Measurements from ENCODE around the gene ZBTB39.

DNA sequence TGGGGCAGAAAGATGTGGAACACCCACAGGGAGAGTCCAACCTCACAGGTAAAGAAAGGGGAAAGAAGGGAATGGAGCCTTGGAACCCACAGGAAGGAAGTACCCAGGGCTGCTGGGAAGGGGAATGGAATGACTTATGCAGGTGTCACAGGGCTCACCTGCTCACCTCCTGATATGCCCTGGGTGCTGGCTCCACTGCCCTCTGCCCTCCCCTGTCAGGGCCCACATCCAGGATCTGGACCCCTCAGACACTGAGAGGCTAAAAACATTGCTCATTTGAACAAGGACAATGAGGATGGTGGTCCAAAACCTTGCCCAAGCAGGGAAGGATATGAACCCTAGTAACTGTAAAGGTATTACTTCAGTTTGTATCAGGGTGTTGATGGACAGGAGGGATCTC lies 19.3 kb downstream of the ZBTB39 start:
- TF ChIP-seq, protein P1, sequence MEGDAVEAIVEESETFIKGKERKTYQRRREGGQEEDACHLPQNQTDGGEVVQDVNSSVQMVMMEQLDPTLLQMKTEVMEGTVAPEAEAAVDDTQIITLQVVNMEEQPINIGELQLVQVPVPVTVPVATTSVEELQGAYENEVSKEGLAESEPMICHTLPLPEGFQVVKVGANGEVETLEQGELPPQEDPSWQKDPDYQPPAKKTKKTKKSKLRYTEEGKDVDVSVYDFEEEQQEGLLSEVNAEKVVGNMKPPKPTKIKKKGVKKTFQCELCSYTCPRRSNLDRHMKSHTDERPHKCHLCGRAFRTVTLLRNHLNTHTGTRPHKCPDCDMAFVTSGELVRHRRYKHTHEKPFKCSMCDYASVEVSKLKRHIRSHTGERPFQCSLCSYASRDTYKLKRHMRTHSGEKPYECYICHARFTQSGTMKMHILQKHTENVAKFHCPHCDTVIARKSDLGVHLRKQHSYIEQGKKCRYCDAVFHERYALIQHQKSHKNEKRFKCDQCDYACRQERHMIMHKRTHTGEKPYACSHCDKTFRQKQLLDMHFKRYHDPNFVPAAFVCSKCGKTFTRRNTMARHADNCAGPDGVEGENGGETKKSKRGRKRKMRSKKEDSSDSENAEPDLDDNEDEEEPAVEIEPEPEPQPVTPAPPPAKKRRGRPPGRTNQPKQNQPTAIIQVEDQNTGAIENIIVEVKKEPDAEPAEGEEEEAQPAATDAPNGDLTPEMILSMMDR (IDR thresholded peaks at IDR 0.05; ENCODE audit: low read depth, low read length), result no peak
- TF ChIP-seq POLR2A (IDR thresholded peaks at IDR 0.05; ENCODE audit: extremely low read depth, insufficient read length), result no peak
- TF ChIP-seq, protein P2, sequence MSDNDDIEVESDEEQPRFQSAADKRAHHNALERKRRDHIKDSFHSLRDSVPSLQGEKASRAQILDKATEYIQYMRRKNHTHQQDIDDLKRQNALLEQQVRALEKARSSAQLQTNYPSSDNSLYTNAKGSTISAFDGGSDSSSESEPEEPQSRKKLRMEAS (IDR thresholded peaks at IDR 0.05; ENCODE audit: low read depth, low read length), result no peak
- TF ChIP-seq MYC (IDR thresholded peaks at IDR 0.05; ENCODE audit: low read depth, low read length), result no peak

All from NB4 (cell line).